HK-2 (cell line): ENCODE results near the gene PTPRZ1.

ENCODE experiments used
- DNase-seq: peaks from one replicate; pipeline ENCODE4 v3.0.0-alpha.2; 2018; ENCODE audit not compliant: unreplicated experiment

Gene PTPRZ1

GRCh38 chr7:121872831-121873288 lies at the start of gene PTPRZ1:
TSS of gene PTPRZ1 (plus strand) at chr7:121873161. CDS start at chr7:121873500, 339 bp downstream.
- peak; percentile 27 for DNase-seq

GRCh38 chr7:121824276-121824675 lies 48.7 kb upstream of the PTPRZ1 start:
- DNase-seq = no peak

- no peak for DNase-seq
Measured at GRCh38 chr7:121831351-121831750, 41.6 kb upstream of the PTPRZ1 start.

GRCh38 chr7:121831801-121832200 lies 41.2 kb upstream of the PTPRZ1 start:
- DNase-seq = no peak

- no peak for DNase-seq
Measured at GRCh38 chr7:121832347-121832746, 40.6 kb upstream of the PTPRZ1 start.

GRCh38 chr7:121833991-121834390 lies 39.0 kb upstream of the PTPRZ1 start:
- no peak for DNase-seq

GRCh38 chr7:121837462-121837861 lies 35.5 kb upstream of the PTPRZ1 start:
- no peak for DNase-seq

- DNase-seq = no peak
Measured at GRCh38 chr7:121847041-121847440, 25.9 kb upstream of the PTPRZ1 start.

- DNase-seq = no peak
Measured at GRCh38 chr7:121853307-121853706, 19.7 kb upstream of the PTPRZ1 start.

- no peak for DNase-seq
Measured at GRCh38 chr7:121860953-121861352, 12.0 kb upstream of the PTPRZ1 start.

- DNase-seq = no peak
Measured at GRCh38 chr7:121862591-121862990, 10.4 kb upstream of the PTPRZ1 start.

GRCh38 chr7:121871188-121871587 lies 1.8 kb upstream of the PTPRZ1 start:
- no peak for DNase-seq

- peak; percentile 12 for DNase-seq
Measured at GRCh38 chr7:121873289-121874194, 581 bp downstream of the PTPRZ1 start.

GRCh38 chr7:121874298-121874697 lies 1.3 kb downstream of the PTPRZ1 start:
- DNase-seq = no peak

GRCh38 chr7:121875203-121875602 lies 2.2 kb downstream of the PTPRZ1 start:
- DNase-seq = no peak

GRCh38 chr7:121876656-121877500 lies 3.9 kb downstream of the PTPRZ1 start:
- no peak for DNase-seq

- no peak for DNase-seq
Measured at GRCh38 chr7:121878918-121879464, 6.0 kb downstream of the PTPRZ1 start.

GRCh38 chr7:121879544-121879943 lies 6.6 kb downstream of the PTPRZ1 start:
- no peak for DNase-seq

GRCh38 chr7:121882731-121883130 lies 9.8 kb downstream of the PTPRZ1 start:
- no peak for DNase-seq

- DNase-seq = no peak
Measured at GRCh38 chr7:121885166-121885920, 12.4 kb downstream of the PTPRZ1 start.

- no peak for DNase-seq
Measured at GRCh38 chr7:121887634-121888033, 14.7 kb downstream of the PTPRZ1 start.

- DNase-seq = no peak
Measured at GRCh38 chr7:121890833-121891232, 17.9 kb downstream of the PTPRZ1 start.
